Neural progenitor cell (in vitro differentiated cells): ENCODE results near the gene SBF1.

Experiments
- EZH2 ChIP-seq: fragments of 200-600 bp; sonication (generic); IDR thresholded peaks from 2 replicates; pipeline ENCODE4 v1.6.1; 2017; ENCODE audit warnings: antibody characterized with exemption, mild to moderate bottlenecking, moderate library complexity
- EZH2phosphoT487 ChIP-seq: fragments of 200-600 bp; sonication (generic); IDR thresholded peaks from 2 replicates; pipeline ENCODE4 v1.6.1; 2017; ENCODE audit warnings: antibody characterized with exemption
- TF ChIP-seq, protein P1 (sequence below): fragments of 200-600 bp; sonication (generic); IDR thresholded peaks from 2 replicates; pipeline ENCODE4 v1.5.1; 2017; ENCODE audit warnings: antibody characterized with exemption, mild to moderate bottlenecking

GRCh38 chr22:50439871-50440331, 34.9 kb downstream of the SBF1 start:
- TF ChIP-seq, protein P1, sequence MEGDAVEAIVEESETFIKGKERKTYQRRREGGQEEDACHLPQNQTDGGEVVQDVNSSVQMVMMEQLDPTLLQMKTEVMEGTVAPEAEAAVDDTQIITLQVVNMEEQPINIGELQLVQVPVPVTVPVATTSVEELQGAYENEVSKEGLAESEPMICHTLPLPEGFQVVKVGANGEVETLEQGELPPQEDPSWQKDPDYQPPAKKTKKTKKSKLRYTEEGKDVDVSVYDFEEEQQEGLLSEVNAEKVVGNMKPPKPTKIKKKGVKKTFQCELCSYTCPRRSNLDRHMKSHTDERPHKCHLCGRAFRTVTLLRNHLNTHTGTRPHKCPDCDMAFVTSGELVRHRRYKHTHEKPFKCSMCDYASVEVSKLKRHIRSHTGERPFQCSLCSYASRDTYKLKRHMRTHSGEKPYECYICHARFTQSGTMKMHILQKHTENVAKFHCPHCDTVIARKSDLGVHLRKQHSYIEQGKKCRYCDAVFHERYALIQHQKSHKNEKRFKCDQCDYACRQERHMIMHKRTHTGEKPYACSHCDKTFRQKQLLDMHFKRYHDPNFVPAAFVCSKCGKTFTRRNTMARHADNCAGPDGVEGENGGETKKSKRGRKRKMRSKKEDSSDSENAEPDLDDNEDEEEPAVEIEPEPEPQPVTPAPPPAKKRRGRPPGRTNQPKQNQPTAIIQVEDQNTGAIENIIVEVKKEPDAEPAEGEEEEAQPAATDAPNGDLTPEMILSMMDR, result no peak
- TF ChIP-seq EZH2phosphoT487, result no peak
- TF ChIP-seq EZH2, result no peak
